Liver (tissue), 3 donors: ENCODE data around the gene ADA.

Source experiments
- ATF3 ChIP-seq: IDR thresholded peaks from 2 replicates; pipeline ENCODE4 v1.6.1; 2016; ENCODE audit warnings: antibody characterized with exemption
- CTCF ChIP-seq: fragments of 150-350 bp; IDR thresholded peaks from 2 replicates; pipeline ENCODE4 v1.5.1; 2017; ENCODE audit warnings: improper control_type of control experiment, low read depth, low read length; ENCODE audit not compliant: missing input control
- EGR1 ChIP-seq, 2 donors: IDR thresholded peaks; 2 replicates each; pipeline ENCODE4 v1.6.1; 2016 to 2018; ENCODE audit warnings: antibody characterized with exemption in 2 of 2, low read depth in 2 of 2
- FOXA2 ChIP-seq: IDR thresholded peaks from 2 replicates; pipeline ENCODE4 v1.6.1; 2016; ENCODE audit warnings: antibody characterized with exemption
- GABPA ChIP-seq, 2 donors: IDR thresholded peaks in 1 of 2; conservative IDR thresholded peaks in 1 of 2; 2 replicates each; pipeline ENCODE4 v1.6.1; 2016; ENCODE audit warnings: antibody characterized with exemption in 2 of 2, mild to moderate bottlenecking in 1 of 2, moderate library complexity in 1 of 2
- JUND ChIP-seq, 2 donors: IDR thresholded peaks; 2 replicates each; pipeline ENCODE4 v1.6.1; 2016; ENCODE audit warnings: antibody characterized with exemption in 2 of 2
- MAX ChIP-seq: IDR thresholded peaks from 2 replicates; pipeline ENCODE4 v1.6.1; 2016; ENCODE audit warnings: antibody characterized with exemption
- RAD21 ChIP-seq, 2 donors: IDR thresholded peaks; 2 replicates each; pipeline ENCODE4 v1.6.1; 2016; ENCODE audit warnings: antibody characterized with exemption in 2 of 2, mild to moderate bottlenecking in 2 of 2
- REST ChIP-seq: IDR thresholded peaks from 2 replicates; pipeline ENCODE4 v1.6.1; 2016; ENCODE audit warnings: antibody characterized with exemption, mild to moderate bottlenecking
- SP1 ChIP-seq: IDR thresholded peaks from 2 replicates; pipeline ENCODE4 v1.6.1; 2018; ENCODE audit warnings: antibody characterized with exemption, mild to moderate bottlenecking
- TAF1 ChIP-seq: conservative IDR thresholded peaks from 2 replicates; pipeline ENCODE4 v1.6.1; 2016; ENCODE audit warnings: antibody characterized with exemption, mild to moderate bottlenecking
- YY1 ChIP-seq: IDR thresholded peaks from 2 replicates; pipeline ENCODE4 v1.6.1; 2016; ENCODE audit warnings: antibody characterized with exemption, mild to moderate bottlenecking
- ZBTB33 ChIP-seq: IDR thresholded peaks from 2 replicates; pipeline ENCODE4 v1.6.1; 2016; ENCODE audit warnings: antibody characterized with exemption
- donor health status: healthy.
- donor health status: healthy.

GRCh38 chr20:44609006-44609515 lies 42.4 kb downstream of the ADA start:
- TF ChIP-seq REST = no peak
- TF ChIP-seq CTCF = no peak
- TF ChIP-seq FOXA2 = no peak
- TF ChIP-seq RAD21 (IDR thresholded peaks at IDR 0.05) = no peak
- TF ChIP-seq ATF3 = no peak
- TF ChIP-seq MAX = no peak
- no peak for TF ChIP-seq EGR1 (IDR thresholded peaks at IDR 0.05; ENCODE audit: low read depth in 2 of 2)
- no peak for TF ChIP-seq SP1
- TF ChIP-seq YY1 = no peak
- TF ChIP-seq GABPA (IDR thresholded peaks at IDR 0.05 in 1 of 2, conservative IDR thresholded peaks at IDR 0.05 in 1 of 2) = no peak
- no peak for TF ChIP-seq ZBTB33
- TF ChIP-seq TAF1 = no peak
- TF ChIP-seq JUND (IDR thresholded peaks at IDR 0.05) = no peak
